Right lobe of liver (tissue), 6 donors: Measurements from ENCODE around the gene PRDM15. TPM values are rescaled to one million over a fixed set of nuclear protein-coding genes. Genes with fewer than 3 reads are reported as not detected.

ENCODE experiments used
- ATAC-seq, 4 donors: fragments of 200-7000 bp; cut with Tn5 transposase; one replicate each; pipeline ENCODE4 v1.9.1; 2020; ENCODE audit warnings: mild to moderate bottlenecking in 4 of 4, moderate library complexity in 4 of 4
- DNase-seq, 3 donors: peaks; one replicate each; pipeline ENCODE4 v3.0.0-alpha.2; 2020
- H3K27ac ChIP-seq, 3 donors: fragments of 200-600 bp; one replicate each; pipeline ENCODE4 v1.8.0; 2022
- H3K27me3 ChIP-seq, 2 donors: fragments of 200-600 bp; one replicate each; pipeline ENCODE4 v1.8.0; 2022
- H3K36me3 ChIP-seq, 4 donors: fragments of 200-600 bp; sonication (generic) in 1 of 4; one replicate each; pipeline versions ENCODE4 v1.5.1 to v1.8.0; 2017 to 2022; ENCODE audit warnings: control low read depth in 1 of 4
- H3K4me1 ChIP-seq, 4 donors: fragments of 200-600 bp; sonication (generic) in 1 of 4; one replicate each; pipeline versions ENCODE4 v1.5.1 to v1.8.0; 2017 to 2022; ENCODE audit warnings: control low read depth in 1 of 4
- H3K4me3 ChIP-seq, 3 donors: fragments of 200-600 bp; one replicate each; pipeline ENCODE4 v1.8.0; 2022
- H3K9me3 ChIP-seq, 4 donors: fragments of 200-600 bp; sonication (generic) in 1 of 4; one replicate each; pipeline versions ENCODE4 v1.5.1 to v1.8.0; 2017 to 2022; ENCODE audit warnings: control low read depth in 1 of 4
- CTCF ChIP-seq, 4 donors: fragments of 200-600 bp in 3 of 4; fragments of 450-650 bp in 1 of 4; IDR thresholded peaks; one replicate each; pipeline versions ENCODE4 v1.5.1 to v1.8.0; 2016 to 2022; ENCODE audit warnings: antibody characterized with exemption in 4 of 4, mild to moderate bottlenecking in 2 of 4
- POLR2A ChIP-seq: fragments of 450-650 bp; IDR thresholded peaks from one replicate; pipeline ENCODE4 v1.6.1; 2017; ENCODE audit warnings: antibody characterized with exemption, mild to moderate bottlenecking
- WGBS: methylation state at CpG from one replicate; pipeline ENCODE4 v1.1.6; 2018; ENCODE audit warnings: low coverage, low lambda C conversion rate; ENCODE audit not compliant: insufficient coverage; ENCODE audit errors: missing lambda C conversion rate; 5-methylcytosine and 5-hydroxymethylcytosine counted together
- intact Hi-C, 2 donors: fragments of 100-400 bp; cut with DNase I; formaldehyde crosslinking; loops; one replicate each; pipeline versions ENCODE4 v1.11.2 to v1.14.1; 2022
- total RNA-seq, 6 experiments: library from RNA; depleted of rRNA in 2 of 6; stranded (reverse); fragments of >200 nt in 2 of 6; fragmentation: NEBNext Ultra II Directional in 3 of 6; extraction: Animal tissue kit (Norgen Biotek cat#: 25700) in 3 of 6; gene quantifications; one replicate each; pipeline versions ENCODE4 v1.1.0 to v1.2.4, GENCODE V29; 2016 to 2023
- donor health status: DM: no; HTN: yes; CAD: no.
- donor health status: DM: no; HTN: no; CAD: no.
- donor health status: DM: no; HTN: no; CAD: no.
- donor health status: DM: no; HTN: yes; CAD: no.
- donor health status: DM: no; HTN: yes; CAD: no.

The PRDM15 gene
- total RNA-seq, 6 experiments from 2014 or later = 1.9 to 4.0 (median 2.7) TPM

- Histone ChIP-seq H3K27ac (no peak overlapping the region), H3K9me3 (no peaks in the 10 kb centered on the region), H3K36me3 (peaks cover 0 to 26% (median 7%) of the 10 kb centered on the region in 4 donors), H3K4me1 (no peaks in the 10 kb centered on the region), H3K4me3 (no peak overlapping the region), H3K27me3 (no peaks in the 10 kb centered on the region)
- DNase-seq (no peak), ATAC-seq (peak in 2 of 4 donors; percentile 23 to 49)
- TF ChIP-seq CTCF (IDR thresholded peaks at IDR 0.05) (no peak), POLR2A (no peak)
- WGBS = 100% methylated on average over 2 of the region's 6 CpGs
- intact Hi-C loops = no loop called here
Observed at GRCh38 chr21:41914965-41915364, 35.8 kb upstream of the PRDM15 start.

- Histone ChIP-seq H3K27ac (no peak overlapping the region), H3K4me3 (no peak overlapping the region), H3K9me3 (no peaks in the 10 kb centered on the region), H3K4me1 (no peaks in the 10 kb centered on the region), H3K36me3 (peaks cover 0 to 26% (median 8%) of the 10 kb centered on the region in 4 donors), H3K27me3 (no peaks in the 10 kb centered on the region)
- ATAC-seq = no peak
- WGBS = 95% methylated on average over 12 of the region's 12 CpGs
- no peak for TF ChIP-seq CTCF (IDR thresholded peaks at IDR 0.05)
- TF ChIP-seq POLR2A = no peak
- no peak for DNase-seq
- intact Hi-C loops = no loop called here
Observed at GRCh38 chr21:41914358-41914757, 35.2 kb upstream of the PRDM15 start.

- WGBS = 96% methylated on average over 4 of the region's 9 CpGs
- no peaks in the 10 kb centered on the region for H3K27me3 ChIP-seq
- H3K27ac ChIP-seq = no peak overlapping the region
- H3K4me1 ChIP-seq = no peaks in the 10 kb centered on the region
- H3K36me3 ChIP-seq = peaks cover 0 to 26% (median 8%) of the 10 kb centered on the region in 4 donors
- H3K4me3 ChIP-seq = no peak overlapping the region
- intact Hi-C loops = no loop called here
- ATAC-seq (no peak), DNase-seq (no peak)
- no peaks in the 10 kb centered on the region for H3K9me3 ChIP-seq
- TF ChIP-seq POLR2A (no peak), CTCF (IDR thresholded peaks at IDR 0.05) (no peak)
Observed at GRCh38 chr21:41913230-41913629, 34.1 kb upstream of the PRDM15 start.

GRCh38 chr21:41908829-41909228 is 29.7 kb upstream of the PRDM15 start:
- no peaks in the 10 kb centered on the region for H3K4me1 ChIP-seq
- H3K4me3 ChIP-seq = no peak overlapping the region
- DNase-seq (no peak), ATAC-seq (no peak)
- no peak overlapping the region for H3K27ac ChIP-seq
- H3K27me3 ChIP-seq = no peaks in the 10 kb centered on the region
- 38% methylated on average over 3 of the region's 3 CpGs for WGBS
- intact Hi-C loops = no loop called here
- TF ChIP-seq CTCF (IDR thresholded peaks at IDR 0.05) = no peak
- no peak for TF ChIP-seq POLR2A
- H3K9me3 ChIP-seq = no peaks in the 10 kb centered on the region
- H3K36me3 ChIP-seq = peaks cover 0 to 16% (median 8%) of the 10 kb centered on the region in 4 donors
